ENCODE results near the gene BACE2.
A peak's percentile ranks its signal among the peaks of the same experiment; 100 is the strongest.

Gene BACE2

GRCh38 chr21:41317063-41317392 lies 149.1 kb downstream of the BACE2 start:
- H3K4me3 Mint-ChIP-seq, result no peak overlapping the region
- no peak overlapping the region for H3K27ac Mint-ChIP-seq
- H3K36me3 Mint-ChIP-seq, result no peaks in the 10 kb centered on the region
- H3K9me3 Mint-ChIP-seq, result no peaks in the 10 kb centered on the region
- ATAC-seq (no peak), DNase-seq (ENCODE audit: low spot score in 2 of 2) (no peak)
- H3K4me1 Mint-ChIP-seq, result no peaks in the 10 kb centered on the region

GRCh38 chr21:41317458-41317857 lies 149.5 kb downstream of the BACE2 start:
- Mint-ChIP-seq H3K4me3 (no peak overlapping the region), H3K4me1 (no peaks in the 10 kb centered on the region), H3K36me3 (no peaks in the 10 kb centered on the region), H3K9me3 (no peaks in the 10 kb centered on the region), H3K27ac (no peak overlapping the region)
- DNase-seq (ENCODE audit: low spot score in 2 of 2) (no peak), ATAC-seq (no peak)

GRCh38 chr21:41318218-41318617 lies 150.3 kb downstream of the BACE2 start:
- DNase-seq (ENCODE audit: low spot score in 2 of 2), result no peak
- no peak overlapping the region for H3K27ac Mint-ChIP-seq
- H3K4me3 Mint-ChIP-seq, result no peak overlapping the region
- no peaks in the 10 kb centered on the region for H3K9me3 Mint-ChIP-seq
- H3K4me1 Mint-ChIP-seq, result no peaks in the 10 kb centered on the region
- ATAC-seq, result no peak
- no peaks in the 10 kb centered on the region for H3K36me3 Mint-ChIP-seq

GRCh38 chr21:41319273-41319672 lies 151.3 kb downstream of the BACE2 start:
- H3K9me3 Mint-ChIP-seq, result no peaks in the 10 kb centered on the region
- H3K4me1 Mint-ChIP-seq, result no peaks in the 10 kb centered on the region
- H3K36me3 Mint-ChIP-seq, result no peaks in the 10 kb centered on the region
- DNase-seq (ENCODE audit: low spot score in 2 of 2) (no peak), ATAC-seq (no peak)
- no peak overlapping the region for H3K27ac Mint-ChIP-seq
- H3K4me3 Mint-ChIP-seq, result no peak overlapping the region

- no peaks in the 10 kb centered on the region for H3K4me1 Mint-ChIP-seq
- DNase-seq (ENCODE audit: low spot score in 2 of 2) (no peak), ATAC-seq (no peak)
- no peaks in the 10 kb centered on the region for H3K9me3 Mint-ChIP-seq
- H3K36me3 Mint-ChIP-seq, result no peaks in the 10 kb centered on the region
- H3K4me3 Mint-ChIP-seq, result no peak overlapping the region
- H3K27ac Mint-ChIP-seq, result no peak overlapping the region
Measured at GRCh38 chr21:41321211-41321907, 153.4 kb downstream of the BACE2 start.

GRCh38 chr21:41321908-41322495 lies 154.0 kb downstream of the BACE2 start:
- no peak overlapping the region for H3K4me3 Mint-ChIP-seq
- H3K36me3 Mint-ChIP-seq, result no peaks in the 10 kb centered on the region
- no peaks in the 10 kb centered on the region for H3K9me3 Mint-ChIP-seq
- H3K27ac Mint-ChIP-seq, result no peak overlapping the region
- ATAC-seq, result no peak
- DNase-seq (ENCODE audit: low spot score in 2 of 2), result no peak
- H3K4me1 Mint-ChIP-seq, result no peaks in the 10 kb centered on the region

- Mint-ChIP-seq H3K9me3 (no peaks in the 10 kb centered on the region), H3K27ac (no peak overlapping the region), H3K4me3 (no peak overlapping the region), H3K4me1 (no peaks in the 10 kb centered on the region), H3K36me3 (no peaks in the 10 kb centered on the region)
- no peak for DNase-seq (ENCODE audit: low spot score in 2 of 2)
- no peak for ATAC-seq
Measured at GRCh38 chr21:41322496-41323382, 154.8 kb downstream of the BACE2 start.

- no peaks in the 10 kb centered on the region for H3K9me3 Mint-ChIP-seq
- ATAC-seq, result no peak
- no peak for DNase-seq (ENCODE audit: low spot score in 2 of 2)
- no peak overlapping the region for H3K27ac Mint-ChIP-seq
- H3K4me3 Mint-ChIP-seq, result no peak overlapping the region
- H3K4me1 Mint-ChIP-seq, result no peaks in the 10 kb centered on the region
- no peaks in the 10 kb centered on the region for H3K36me3 Mint-ChIP-seq
Measured at GRCh38 chr21:41325138-41325912, 157.4 kb downstream of the BACE2 start.

GRCh38 chr21:41326414-41327080 lies 158.6 kb downstream of the BACE2 start:
- no peak overlapping the region for H3K4me3 Mint-ChIP-seq
- no peaks in the 10 kb centered on the region for H3K36me3 Mint-ChIP-seq
- no peaks in the 10 kb centered on the region for H3K4me1 Mint-ChIP-seq
- DNase-seq (ENCODE audit: low spot score in 2 of 2), result no peak
- peak; percentile 32 for ATAC-seq
- no peak overlapping the region for H3K27ac Mint-ChIP-seq
- no peaks in the 10 kb centered on the region for H3K9me3 Mint-ChIP-seq

GRCh38 chr21:41327753-41328152 lies 159.8 kb downstream of the BACE2 start:
- Mint-ChIP-seq H3K4me3 (no peak overlapping the region), H3K27ac (no peak overlapping the region), H3K36me3 (no peaks in the 10 kb centered on the region), H3K9me3 (no peaks in the 10 kb centered on the region), H3K4me1 (no peaks in the 10 kb centered on the region)
- no peak for ATAC-seq
- no peak for DNase-seq (ENCODE audit: low spot score in 2 of 2)

GRCh38 chr21:41328660-41329607 lies 161.0 kb downstream of the BACE2 start:
- no peaks in the 10 kb centered on the region for H3K4me1 Mint-ChIP-seq
- no peak overlapping the region for H3K4me3 Mint-ChIP-seq
- H3K27ac Mint-ChIP-seq, result no peak overlapping the region
- H3K36me3 Mint-ChIP-seq, result no peaks in the 10 kb centered on the region
- ATAC-seq (no peak), DNase-seq (ENCODE audit: low spot score in 2 of 2) (no peak)
- peaks cover 3% of the 10 kb centered on the region for H3K9me3 Mint-ChIP-seq
